Liver (tissue), 9 donors: Measurements from ENCODE around the gene ELOB. TPM values are rescaled to one million over a fixed set of nuclear protein-coding genes. Genes with fewer than 3 reads are reported as not detected.

Experiments used
- DNase-seq: peaks from one replicate; pipeline ENCODE4 v3.0.0-alpha.2; 2017; ENCODE audit warnings: low spot score
- H3K27ac ChIP-seq, 2 donors: one replicate each; pipeline ENCODE4 v1.7.0; 2013; ENCODE audit warnings: inconsistent platforms in 2 of 2, low read length in 2 of 2, control low read depth in 1 of 2, low read depth in 1 of 2, mild to moderate bottlenecking in 1 of 2
- H3K27me3 ChIP-seq, 4 donors: one replicate each; pipeline versions ENCODE4 v1.6.1 to v1.7.0; 2013; ENCODE audit warnings: low read length in 3 of 4, inconsistent platforms in 1 of 4, mild to moderate bottlenecking in 1 of 4, moderate library complexity in 1 of 4; ENCODE audit not compliant: control insufficient read depth in 4 of 4, insufficient read depth in 4 of 4
- H3K36me3 ChIP-seq, 4 donors: one replicate each; pipeline versions ENCODE4 v1.6.1 to v1.7.0; 2013; ENCODE audit warnings: low read length in 3 of 4, mild to moderate bottlenecking in 3 of 4, low read depth in 1 of 4, moderate library complexity in 1 of 4; ENCODE audit not compliant: control insufficient read depth in 4 of 4, insufficient read depth in 3 of 4
- H3K4me1 ChIP-seq, 4 donors: one replicate each; pipeline versions ENCODE4 v1.6.1 to v1.7.0; 2013; ENCODE audit warnings: low read length in 3 of 4, mild to moderate bottlenecking in 3 of 4, moderate library complexity in 1 of 4; ENCODE audit not compliant: control insufficient read depth in 4 of 4, insufficient read depth in 4 of 4
- H3K4me3 ChIP-seq, 3 donors: one replicate each; pipeline versions ENCODE4 v1.6.1 to v1.7.0; 2013; ENCODE audit warnings: low read length in 3 of 3, control low read depth in 1 of 3, low read depth in 1 of 3, mild to moderate bottlenecking in 1 of 3
- H3K9ac ChIP-seq, 2 donors: one replicate each; pipeline ENCODE4 v1.7.0; 2013; ENCODE audit warnings: low read length in 2 of 2, mild to moderate bottlenecking in 2 of 2, moderate library complexity in 2 of 2, control low read depth in 1 of 2, low read depth in 1 of 2
- H3K9me3 ChIP-seq, 4 donors: one replicate each; pipeline versions ENCODE4 v1.6.1 to v1.7.0; 2013; ENCODE audit warnings: low read length in 3 of 4; ENCODE audit not compliant: control insufficient read depth in 4 of 4
- HNF4G ChIP-seq: IDR thresholded peaks from 2 replicates; pipeline ENCODE4 v1.6.1; 2016; ENCODE audit warnings: antibody characterized with exemption
- JUND ChIP-seq, 2 donors: IDR thresholded peaks; 2 replicates each; pipeline ENCODE4 v1.6.1; 2016; ENCODE audit warnings: antibody characterized with exemption in 2 of 2
- NR2F2 ChIP-seq: IDR thresholded peaks from 2 replicates; pipeline ENCODE4 v1.6.1; 2016; ENCODE audit warnings: antibody characterized with exemption
- REST ChIP-seq: IDR thresholded peaks from 2 replicates; pipeline ENCODE4 v1.6.1; 2016; ENCODE audit warnings: antibody characterized with exemption, mild to moderate bottlenecking
- RXRA ChIP-seq, 2 donors: IDR thresholded peaks; 2 replicates each; pipeline ENCODE4 v1.6.1; 2017 to 2018; ENCODE audit warnings: antibody characterized with exemption in 2 of 2, mild to moderate bottlenecking in 1 of 2
- TAF1 ChIP-seq: conservative IDR thresholded peaks from 2 replicates; pipeline ENCODE4 v1.6.1; 2016; ENCODE audit warnings: antibody characterized with exemption, mild to moderate bottlenecking
- YY1 ChIP-seq: IDR thresholded peaks from 2 replicates; pipeline ENCODE4 v1.6.1; 2016; ENCODE audit warnings: antibody characterized with exemption, mild to moderate bottlenecking
- WGBS: extraction: QIAGEN DNeasy Blood & Tissue Kit; methylation state at CpG from one replicate; pipeline ENCODE4 v1.1.7; 2013; 5-methylcytosine and 5-hydroxymethylcytosine counted together
- polyA plus RNA-seq, 2 donors: library from polyadenylated mRNA; stranded (reverse) in 1 of 2; unstranded in 1 of 2; fragments of 200-250 nt in 1 of 2; fragments of >200 nt in 1 of 2; fragmentation: Nextera tagmentation in 1 of 2; extraction: Ambion mirVana in 1 of 2; gene quantifications; one replicate each; pipeline versions ENCODE4 v1.2.1 to v1.2.3, GENCODE V29; 2013 to 2015
- total RNA-seq, 2 donors: library from RNA; depleted of rRNA; stranded (reverse); fragments of >200 nt; gene quantifications; one replicate each; pipeline ENCODE4 v1.2.3, GENCODE V29; 2014
- TF ChIP-seq, protein P1 (sequence below): fragments of 150-350 bp; IDR thresholded peaks from 2 replicates; pipeline ENCODE4 v1.5.1; 2017; ENCODE audit warnings: improper control_type of control experiment, low read depth, low read length; ENCODE audit not compliant: missing input control
- TF ChIP-seq, protein P2 (sequence below): IDR thresholded peaks from 2 replicates; pipeline ENCODE4 v1.6.1; 2016; ENCODE audit warnings: antibody characterized with exemption
- donor health status: healthy.
- donor health status: healthy.
- donor health status: healthy.
- donor health status: healthy.
- donor health status: healthy.

Gene ELOB
- total and polyA plus RNA-seq, 4 donors, result 114 to 395 (median 313) TPM

DNA sequence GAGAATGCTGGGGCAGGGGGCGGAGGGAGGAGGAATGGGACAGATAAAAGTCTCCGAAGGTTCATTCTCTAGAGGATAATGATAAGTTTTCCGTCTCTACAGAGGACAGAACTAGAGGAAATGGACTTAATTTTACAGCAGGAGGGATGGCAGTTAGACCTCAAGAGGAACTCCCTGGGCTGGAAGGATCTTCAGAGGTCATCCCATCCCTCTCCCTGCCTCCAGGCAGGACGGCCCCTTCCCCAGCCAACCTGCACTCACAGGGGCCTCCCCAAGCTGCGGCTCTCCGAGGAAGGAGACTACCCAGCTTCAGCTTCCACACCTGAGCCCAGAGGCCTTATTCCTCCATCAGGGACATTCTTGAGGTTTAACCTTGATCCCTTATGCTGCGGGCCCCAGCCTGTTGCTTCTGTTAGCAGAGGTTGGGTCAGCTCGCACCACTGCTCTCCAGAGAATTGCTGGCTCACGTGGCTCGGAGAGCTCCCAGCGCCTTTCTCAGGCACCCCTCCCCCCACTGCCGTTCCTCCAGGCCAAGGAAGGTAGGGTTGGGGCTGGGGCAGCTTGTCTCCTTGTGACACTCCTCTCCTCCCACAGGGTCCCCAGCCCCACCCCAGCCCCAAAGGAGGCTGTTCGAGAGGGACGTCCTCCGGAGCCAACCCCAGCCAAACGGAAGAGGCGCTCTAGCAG lies 8.5 kb downstream of the ELOB start:
- H3K4me1 ChIP-seq, result peaks cover 0 to 2% (median 0%) of the 10 kb centered on the region in 4 donors
- H3K9me3 ChIP-seq, result no peaks in the 10 kb centered on the region
- H3K36me3 ChIP-seq, result peaks cover 46 to 94% (median 69%) of the 10 kb centered on the region in 4 donors
- H3K4me3 ChIP-seq, result no peak overlapping the region
- H3K27ac ChIP-seq, result no peak overlapping the region
- 89% methylated on average over 17 of the region's 17 CpGs for WGBS
- H3K9ac ChIP-seq, result no peak overlapping the region
- TF ChIP-seq, protein P1, sequence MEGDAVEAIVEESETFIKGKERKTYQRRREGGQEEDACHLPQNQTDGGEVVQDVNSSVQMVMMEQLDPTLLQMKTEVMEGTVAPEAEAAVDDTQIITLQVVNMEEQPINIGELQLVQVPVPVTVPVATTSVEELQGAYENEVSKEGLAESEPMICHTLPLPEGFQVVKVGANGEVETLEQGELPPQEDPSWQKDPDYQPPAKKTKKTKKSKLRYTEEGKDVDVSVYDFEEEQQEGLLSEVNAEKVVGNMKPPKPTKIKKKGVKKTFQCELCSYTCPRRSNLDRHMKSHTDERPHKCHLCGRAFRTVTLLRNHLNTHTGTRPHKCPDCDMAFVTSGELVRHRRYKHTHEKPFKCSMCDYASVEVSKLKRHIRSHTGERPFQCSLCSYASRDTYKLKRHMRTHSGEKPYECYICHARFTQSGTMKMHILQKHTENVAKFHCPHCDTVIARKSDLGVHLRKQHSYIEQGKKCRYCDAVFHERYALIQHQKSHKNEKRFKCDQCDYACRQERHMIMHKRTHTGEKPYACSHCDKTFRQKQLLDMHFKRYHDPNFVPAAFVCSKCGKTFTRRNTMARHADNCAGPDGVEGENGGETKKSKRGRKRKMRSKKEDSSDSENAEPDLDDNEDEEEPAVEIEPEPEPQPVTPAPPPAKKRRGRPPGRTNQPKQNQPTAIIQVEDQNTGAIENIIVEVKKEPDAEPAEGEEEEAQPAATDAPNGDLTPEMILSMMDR, result no peak
- TF ChIP-seq YY1, result no peak
- no peak for TF ChIP-seq JUND (IDR thresholded peaks at IDR 0.05)
- TF ChIP-seq RXRA (IDR thresholded peaks at IDR 0.05), result no peak
- TF ChIP-seq NR2F2, result no peak
- TF ChIP-seq REST, result no peak
- H3K27me3 ChIP-seq, result no peaks in the 10 kb centered on the region
- DNase-seq, result no peak

DNA sequence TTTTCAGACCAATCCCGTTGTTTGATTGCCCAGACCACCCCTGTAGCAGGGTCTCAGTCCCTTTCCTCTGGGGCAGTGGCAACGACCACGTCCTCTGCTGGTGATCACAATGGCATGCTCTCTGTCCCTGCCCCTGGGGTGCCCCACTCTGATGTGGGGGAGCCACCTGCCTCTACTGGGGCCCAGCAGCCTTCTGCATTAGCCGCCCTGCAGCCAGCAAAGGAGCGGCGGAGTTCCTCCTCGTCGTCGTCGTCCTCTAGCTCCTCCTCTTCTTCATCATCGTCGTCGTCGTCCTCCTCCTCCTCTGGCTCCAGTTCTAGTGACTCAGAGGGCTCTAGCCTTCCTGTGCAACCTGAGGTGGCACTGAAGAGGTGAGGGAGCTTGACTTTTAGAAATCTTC lies 9.2 kb downstream of the ELOB start:
- 83% methylated on average over 14 of the region's 14 CpGs for WGBS
- Histone ChIP-seq H3K4me1 (peaks cover 0 to 4% (median under 1%) of the 10 kb centered on the region in 4 donors), H3K27me3 (no peaks in the 10 kb centered on the region), H3K27ac (no peak overlapping the region), H3K36me3 (peaks cover 48 to 95% (median 75%) of the 10 kb centered on the region in 4 donors), H3K9ac (no peak overlapping the region), H3K9me3 (no peaks in the 10 kb centered on the region), H3K4me3 (no peak overlapping the region)
- TF ChIP-seq HNF4G (no peak), TAF1 (no peak), NR2F2 (no peak)
- TF ChIP-seq, protein P2, sequence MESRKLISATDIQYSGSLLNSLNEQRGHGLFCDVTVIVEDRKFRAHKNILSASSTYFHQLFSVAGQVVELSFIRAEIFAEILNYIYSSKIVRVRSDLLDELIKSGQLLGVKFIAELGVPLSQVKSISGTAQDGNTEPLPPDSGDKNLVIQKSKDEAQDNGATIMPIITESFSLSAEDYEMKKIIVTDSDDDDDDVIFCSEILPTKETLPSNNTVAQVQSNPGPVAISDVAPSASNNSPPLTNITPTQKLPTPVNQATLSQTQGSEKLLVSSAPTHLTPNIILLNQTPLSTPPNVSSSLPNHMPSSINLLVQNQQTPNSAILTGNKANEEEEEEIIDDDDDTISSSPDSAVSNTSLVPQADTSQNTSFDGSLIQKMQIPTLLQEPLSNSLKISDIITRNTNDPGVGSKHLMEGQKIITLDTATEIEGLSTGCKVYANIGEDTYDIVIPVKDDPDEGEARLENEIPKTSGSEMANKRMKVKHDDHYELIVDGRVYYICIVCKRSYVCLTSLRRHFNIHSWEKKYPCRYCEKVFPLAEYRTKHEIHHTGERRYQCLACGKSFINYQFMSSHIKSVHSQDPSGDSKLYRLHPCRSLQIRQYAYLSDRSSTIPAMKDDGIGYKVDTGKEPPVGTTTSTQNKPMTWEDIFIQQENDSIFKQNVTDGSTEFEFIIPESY, result no peak
- DNase-seq, result no peak
